Mesodermal cell (in vitro differentiated cells): ENCODE measurements around the gene GABBR2.
"Not testable (repeated sequence)": the region's sequence is repeated elsewhere in the genome, so short reads cannot be mapped to it uniquely, and the experiment has no call there.

Experiments
- H3K27ac ChIP-seq: 2 replicates; pipeline ENCODE4 v1.7.0; 2013; ENCODE audit warnings: mild to moderate bottlenecking, low read depth, low read length, moderate library complexity; ENCODE audit not compliant: severe bottlenecking
- H3K36me3 ChIP-seq: 2 replicates; pipeline ENCODE4 v1.7.1; 2013; ENCODE audit warnings: mild to moderate bottlenecking, low read length, moderate library complexity; ENCODE audit not compliant: control insufficient read depth, insufficient read depth
- H3K4me1 ChIP-seq: one replicate; pipeline ENCODE4 v1.7.1; 2013; ENCODE audit warnings: mild to moderate bottlenecking, low read length; ENCODE audit not compliant: insufficient read depth, control insufficient read depth, poor library complexity, severe bottlenecking
- H3K4me3 ChIP-seq: 2 replicates; pipeline ENCODE4 v1.7.0; 2013; ENCODE audit warnings: low read length, control low read depth, mild to moderate bottlenecking; ENCODE audit not compliant: insufficient read depth, poor library complexity, severe bottlenecking; ENCODE audit errors: extremely low read depth
- H3K9me3 ChIP-seq: 2 replicates; pipeline ENCODE4 v1.7.1; 2013; ENCODE audit warnings: mild to moderate bottlenecking, low read length, moderate library complexity; ENCODE audit not compliant: control insufficient read depth
- WGBS, 2 experiments: methylation state at CpG; one replicate each; pipeline ENCODE4 v1.1.5; 2013; ENCODE audit warnings: missing lambda C conversion rate in 2 of 2; ENCODE audit not compliant: insufficient coverage in 2 of 2; 5-methylcytosine and 5-hydroxymethylcytosine counted together

Gene GABBR2

GRCh38 chr9:98594546-98595160 is 114.1 kb downstream of the GABBR2 start:
- no peaks in the 10 kb centered on the region for H3K4me1 ChIP-seq
- H3K9me3 ChIP-seq: no peaks in the 10 kb centered on the region
- no peaks in the 10 kb centered on the region for H3K36me3 ChIP-seq
- H3K4me3 ChIP-seq: no peak overlapping the region
- H3K27ac ChIP-seq: no peak overlapping the region
- 91 to 98% methylated on average over 9 to 11 of the region's 11 CpGs for WGBS, 2 experiments

GRCh38 chr9:98593354-98594253 is 115.1 kb downstream of the GABBR2 start:
- no peak overlapping the region for H3K4me3 ChIP-seq
- H3K9me3 ChIP-seq: no peaks in the 10 kb centered on the region
- H3K27ac ChIP-seq: no peak overlapping the region
- no peaks in the 10 kb centered on the region for H3K4me1 ChIP-seq
- 88 to 89% methylated on average over 11 to 12 of the region's 15 CpGs for WGBS, 2 experiments
- H3K36me3 ChIP-seq: no peaks in the 10 kb centered on the region

- no peaks in the 10 kb centered on the region for H3K9me3 ChIP-seq
- H3K27ac ChIP-seq: no peak overlapping the region
- no peak overlapping the region for H3K4me3 ChIP-seq
- WGBS, 2 experiments: 90% methylated on average over 2 of the region's 3 CpGs; no CpG with 5 or more reads in 1 of the 2 experiments
- no peaks in the 10 kb centered on the region for H3K36me3 ChIP-seq
- no peaks in the 10 kb centered on the region for H3K4me1 ChIP-seq
Observed at GRCh38 chr9:98591696-98592095, 117.0 kb downstream of the GABBR2 start.

GRCh38 chr9:98590101-98590500 is 118.6 kb downstream of the GABBR2 start:
- WGBS, 2 experiments: 90 to 100% methylated on average over 1 to 2 of the region's 3 CpGs
- Histone ChIP-seq H3K4me1 (no peaks in the 10 kb centered on the region), H3K4me3 (no peak overlapping the region), H3K27ac (no peak overlapping the region), H3K36me3 (no peaks in the 10 kb centered on the region), H3K9me3 (no peaks in the 10 kb centered on the region)

- WGBS, 2 experiments: 67 to 100% methylated on average over 2 of the region's 4 CpGs
- no peaks in the 10 kb centered on the region for H3K4me1 ChIP-seq
- no peak overlapping the region for H3K4me3 ChIP-seq
- no peak overlapping the region for H3K27ac ChIP-seq
- no peaks in the 10 kb centered on the region for H3K9me3 ChIP-seq
- H3K36me3 ChIP-seq: no peaks in the 10 kb centered on the region
Observed at GRCh38 chr9:98589102-98589501, 119.6 kb downstream of the GABBR2 start.

- H3K4me3 ChIP-seq, H3K4me1 ChIP-seq, H3K9me3 ChIP-seq, H3K27ac ChIP-seq, H3K36me3 ChIP-seq: not testable (repeated sequence)
- WGBS, 2 experiments: 87 to 89% methylated on average over 7 of the region's 10 CpGs
Observed at GRCh38 chr9:98584853-98585438, 123.8 kb downstream of the GABBR2 start.

GRCh38 chr9:98584059-98584458 is 124.7 kb downstream of the GABBR2 start:
- Histone ChIP-seq H3K27ac (no peak overlapping the region), H3K9me3 (no peaks in the 10 kb centered on the region), H3K4me1 (no peaks in the 10 kb centered on the region), H3K4me3 (no peak overlapping the region), H3K36me3 (no peaks in the 10 kb centered on the region)
- WGBS, 2 experiments: 82 to 100% methylated on average over 1 of the region's 1 CpG

- H3K36me3 ChIP-seq: no peaks in the 10 kb centered on the region
- H3K4me3 ChIP-seq: no peak overlapping the region
- H3K4me1 ChIP-seq: no peaks in the 10 kb centered on the region
- no peak overlapping the region for H3K27ac ChIP-seq
- H3K9me3 ChIP-seq: no peaks in the 10 kb centered on the region
- 82 to 100% methylated on average over 1 to 3 of the region's 3 CpGs for WGBS, 2 experiments
Observed at GRCh38 chr9:98583417-98583816, 125.3 kb downstream of the GABBR2 start.

- 83 to 88% methylated on average over 11 of the region's 11 CpGs for WGBS, 2 experiments
- no peaks in the 10 kb centered on the region for H3K36me3 ChIP-seq
- H3K4me1 ChIP-seq: no peaks in the 10 kb centered on the region
- no peaks in the 10 kb centered on the region for H3K9me3 ChIP-seq
- no peak overlapping the region for H3K27ac ChIP-seq
- H3K4me3 ChIP-seq: no peak overlapping the region
Observed at GRCh38 chr9:98580956-98581355, 127.8 kb downstream of the GABBR2 start.

- no peak overlapping the region for H3K27ac ChIP-seq
- H3K9me3 ChIP-seq: no peaks in the 10 kb centered on the region
- H3K4me3 ChIP-seq: no peak overlapping the region
- no peaks in the 10 kb centered on the region for H3K36me3 ChIP-seq
- H3K4me1 ChIP-seq: peaks cover 5% of the 10 kb centered on the region
- WGBS, 2 experiments: 90 to 100% methylated on average over 1 to 2 of the region's 2 CpGs
Observed at GRCh38 chr9:98579700-98580099, 129.0 kb downstream of the GABBR2 start.
